Measurements from ENCODE around the gene BTNL3. TPM values are rescaled to one million over a fixed set of nuclear protein-coding genes. Genes with fewer than 3 reads are reported as not detected.

The BTNL3 gene
- total RNA-seq, 1 experiment from 2014 or later, result not detected

DNA sequence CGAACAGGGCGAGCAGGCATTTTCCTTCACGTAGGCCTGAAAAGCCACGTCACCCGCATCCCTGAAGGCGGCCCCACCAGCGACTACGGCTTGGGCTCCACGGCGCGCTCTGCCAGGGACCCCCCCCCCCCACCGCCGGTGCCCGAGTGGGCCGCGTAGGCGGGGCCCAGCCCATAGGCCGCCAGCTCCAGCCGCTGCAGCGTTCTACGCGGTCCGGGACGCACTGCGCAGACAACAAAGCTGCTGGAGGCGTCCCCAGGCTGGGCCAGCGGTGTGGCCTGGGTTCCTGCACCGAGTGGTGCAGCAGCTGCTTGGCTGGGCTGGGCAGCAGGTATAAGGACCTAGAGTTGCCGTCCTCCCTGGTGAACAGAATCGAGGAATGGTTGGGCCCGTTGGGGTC is 18.3 kb upstream of the BTNL3 start (continued):
- TF ChIP-seq, protein P1, sequence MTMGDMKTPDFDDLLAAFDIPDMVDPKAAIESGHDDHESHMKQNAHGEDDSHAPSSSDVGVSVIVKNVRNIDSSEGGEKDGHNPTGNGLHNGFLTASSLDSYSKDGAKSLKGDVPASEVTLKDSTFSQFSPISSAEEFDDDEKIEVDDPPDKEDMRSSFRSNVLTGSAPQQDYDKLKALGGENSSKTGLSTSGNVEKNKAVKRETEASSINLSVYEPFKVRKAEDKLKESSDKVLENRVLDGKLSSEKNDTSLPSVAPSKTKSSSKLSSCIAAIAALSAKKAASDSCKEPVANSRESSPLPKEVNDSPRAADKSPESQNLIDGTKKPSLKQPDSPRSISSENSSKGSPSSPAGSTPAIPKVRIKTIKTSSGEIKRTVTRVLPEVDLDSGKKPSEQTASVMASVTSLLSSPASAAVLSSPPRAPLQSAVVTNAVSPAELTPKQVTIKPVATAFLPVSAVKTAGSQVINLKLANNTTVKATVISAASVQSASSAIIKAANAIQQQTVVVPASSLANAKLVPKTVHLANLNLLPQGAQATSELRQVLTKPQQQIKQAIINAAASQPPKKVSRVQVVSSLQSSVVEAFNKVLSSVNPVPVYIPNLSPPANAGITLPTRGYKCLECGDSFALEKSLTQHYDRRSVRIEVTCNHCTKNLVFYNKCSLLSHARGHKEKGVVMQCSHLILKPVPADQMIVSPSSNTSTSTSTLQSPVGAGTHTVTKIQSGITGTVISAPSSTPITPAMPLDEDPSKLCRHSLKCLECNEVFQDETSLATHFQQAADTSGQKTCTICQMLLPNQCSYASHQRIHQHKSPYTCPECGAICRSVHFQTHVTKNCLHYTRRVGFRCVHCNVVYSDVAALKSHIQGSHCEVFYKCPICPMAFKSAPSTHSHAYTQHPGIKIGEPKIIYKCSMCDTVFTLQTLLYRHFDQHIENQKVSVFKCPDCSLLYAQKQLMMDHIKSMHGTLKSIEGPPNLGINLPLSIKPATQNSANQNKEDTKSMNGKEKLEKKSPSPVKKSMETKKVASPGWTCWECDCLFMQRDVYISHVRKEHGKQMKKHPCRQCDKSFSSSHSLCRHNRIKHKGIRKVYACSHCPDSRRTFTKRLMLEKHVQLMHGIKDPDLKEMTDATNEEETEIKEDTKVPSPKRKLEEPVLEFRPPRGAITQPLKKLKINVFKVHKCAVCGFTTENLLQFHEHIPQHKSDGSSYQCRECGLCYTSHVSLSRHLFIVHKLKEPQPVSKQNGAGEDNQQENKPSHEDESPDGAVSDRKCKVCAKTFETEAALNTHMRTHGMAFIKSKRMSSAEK (CRISPR knock-in tag; IDR thresholded peaks at IDR 0.05; ENCODE audit: borderline replicate concordance), result no peak
- TF ChIP-seq MYBL2 (CRISPR knock-in tag; IDR thresholded peaks at IDR 0.05), result no peak
- TF ChIP-seq, protein P2, sequence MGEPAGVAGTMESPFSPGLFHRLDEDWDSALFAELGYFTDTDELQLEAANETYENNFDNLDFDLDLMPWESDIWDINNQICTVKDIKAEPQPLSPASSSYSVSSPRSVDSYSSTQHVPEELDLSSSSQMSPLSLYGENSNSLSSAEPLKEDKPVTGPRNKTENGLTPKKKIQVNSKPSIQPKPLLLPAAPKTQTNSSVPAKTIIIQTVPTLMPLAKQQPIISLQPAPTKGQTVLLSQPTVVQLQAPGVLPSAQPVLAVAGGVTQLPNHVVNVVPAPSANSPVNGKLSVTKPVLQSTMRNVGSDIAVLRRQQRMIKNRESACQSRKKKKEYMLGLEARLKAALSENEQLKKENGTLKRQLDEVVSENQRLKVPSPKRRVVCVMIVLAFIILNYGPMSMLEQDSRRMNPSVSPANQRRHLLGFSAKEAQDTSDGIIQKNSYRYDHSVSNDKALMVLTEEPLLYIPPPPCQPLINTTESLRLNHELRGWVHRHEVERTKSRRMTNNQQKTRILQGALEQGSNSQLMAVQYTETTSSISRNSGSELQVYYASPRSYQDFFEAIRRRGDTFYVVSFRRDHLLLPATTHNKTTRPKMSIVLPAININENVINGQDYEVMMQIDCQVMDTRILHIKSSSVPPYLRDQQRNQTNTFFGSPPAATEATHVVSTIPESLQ (CRISPR knock-in tag; IDR thresholded peaks at IDR 0.05), result no peak
- TF ChIP-seq HMGA2 (CRISPR knock-in tag; IDR thresholded peaks at IDR 0.05), result no peak
- TF ChIP-seq GABPB1 (CRISPR knock-in tag; IDR thresholded peaks at IDR 0.05), result no peak
- TF ChIP-seq ZNF671 (CRISPR knock-in tag; IDR thresholded peaks at IDR 0.05), result no peak

GRCh38 chr5:180970875-180971274 is 17.8 kb upstream of the BTNL3 start:
- no peak overlapping the region for H3K4me3 Mint-ChIP-seq
- H3K27ac Mint-ChIP-seq, result no peak overlapping the region
- DNase-seq (ENCODE audit: low spot score), result no peak
- no peak for ATAC-seq
- no peaks in the 10 kb centered on the region for H3K4me1 Mint-ChIP-seq
- TF ChIP-seq ZNF232 (CRISPR knock-in tag; IDR thresholded peaks at IDR 0.05) (no peak), NR2C2 (CRISPR knock-in tag; IDR thresholded peaks at IDR 0.05) (no peak), NFYB (CRISPR knock-in tag; conservative IDR thresholded peaks at IDR 0.05; ENCODE audit: low read depth) (no peak), HMGXB4 (CRISPR knock-in tag; IDR thresholded peaks at IDR 0.05) (no peak), ZNF263 (CRISPR knock-in tag; IDR thresholded peaks at IDR 0.05; ENCODE audit: low read depth) (no peak), HMGA2 (CRISPR knock-in tag; IDR thresholded peaks at IDR 0.05) (no peak), ZNF425 (CRISPR knock-in tag; conservative IDR thresholded peaks at IDR 0.05) (no peak), NR1H2 (CRISPR knock-in tag; IDR thresholded peaks at IDR 0.05) (no peak)
- TF ChIP-seq, protein P3, sequence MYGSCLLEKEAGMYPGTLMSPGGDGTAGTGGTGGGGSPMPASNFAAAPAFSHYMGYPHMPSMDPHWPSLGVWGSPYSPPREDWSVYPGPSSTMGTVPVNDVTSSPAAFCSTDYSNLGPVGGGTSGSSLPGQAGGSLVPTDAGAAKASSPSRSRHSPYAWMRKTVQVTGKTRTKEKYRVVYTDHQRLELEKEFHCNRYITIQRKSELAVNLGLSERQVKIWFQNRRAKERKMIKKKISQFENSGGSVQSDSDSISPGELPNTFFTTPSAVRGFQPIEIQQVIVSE (CRISPR knock-in tag; IDR thresholded peaks at IDR 0.05; ENCODE audit: borderline replicate concordance), result no peak
- TF ChIP-seq, protein P4, sequence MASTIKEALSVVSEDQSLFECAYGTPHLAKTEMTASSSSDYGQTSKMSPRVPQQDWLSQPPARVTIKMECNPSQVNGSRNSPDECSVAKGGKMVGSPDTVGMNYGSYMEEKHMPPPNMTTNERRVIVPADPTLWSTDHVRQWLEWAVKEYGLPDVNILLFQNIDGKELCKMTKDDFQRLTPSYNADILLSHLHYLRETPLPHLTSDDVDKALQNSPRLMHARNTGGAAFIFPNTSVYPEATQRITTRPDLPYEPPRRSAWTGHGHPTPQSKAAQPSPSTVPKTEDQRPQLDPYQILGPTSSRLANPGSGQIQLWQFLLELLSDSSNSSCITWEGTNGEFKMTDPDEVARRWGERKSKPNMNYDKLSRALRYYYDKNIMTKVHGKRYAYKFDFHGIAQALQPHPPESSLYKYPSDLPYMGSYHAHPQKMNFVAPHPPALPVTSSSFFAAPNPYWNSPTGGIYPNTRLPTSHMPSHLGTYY (CRISPR knock-in tag; IDR thresholded peaks at IDR 0.05), result no peak
- TF ChIP-seq, protein P5, sequence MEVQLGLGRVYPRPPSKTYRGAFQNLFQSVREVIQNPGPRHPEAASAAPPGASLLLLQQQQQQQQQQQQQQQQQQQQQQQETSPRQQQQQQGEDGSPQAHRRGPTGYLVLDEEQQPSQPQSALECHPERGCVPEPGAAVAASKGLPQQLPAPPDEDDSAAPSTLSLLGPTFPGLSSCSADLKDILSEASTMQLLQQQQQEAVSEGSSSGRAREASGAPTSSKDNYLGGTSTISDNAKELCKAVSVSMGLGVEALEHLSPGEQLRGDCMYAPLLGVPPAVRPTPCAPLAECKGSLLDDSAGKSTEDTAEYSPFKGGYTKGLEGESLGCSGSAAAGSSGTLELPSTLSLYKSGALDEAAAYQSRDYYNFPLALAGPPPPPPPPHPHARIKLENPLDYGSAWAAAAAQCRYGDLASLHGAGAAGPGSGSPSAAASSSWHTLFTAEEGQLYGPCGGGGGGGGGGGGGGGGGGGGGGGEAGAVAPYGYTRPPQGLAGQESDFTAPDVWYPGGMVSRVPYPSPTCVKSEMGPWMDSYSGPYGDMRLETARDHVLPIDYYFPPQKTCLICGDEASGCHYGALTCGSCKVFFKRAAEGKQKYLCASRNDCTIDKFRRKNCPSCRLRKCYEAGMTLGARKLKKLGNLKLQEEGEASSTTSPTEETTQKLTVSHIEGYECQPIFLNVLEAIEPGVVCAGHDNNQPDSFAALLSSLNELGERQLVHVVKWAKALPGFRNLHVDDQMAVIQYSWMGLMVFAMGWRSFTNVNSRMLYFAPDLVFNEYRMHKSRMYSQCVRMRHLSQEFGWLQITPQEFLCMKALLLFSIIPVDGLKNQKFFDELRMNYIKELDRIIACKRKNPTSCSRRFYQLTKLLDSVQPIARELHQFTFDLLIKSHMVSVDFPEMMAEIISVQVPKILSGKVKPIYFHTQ (CRISPR knock-in tag; IDR thresholded peaks at IDR 0.05), result no peak
- POLR2A ChIA-PET, result no interaction called here
- peaks cover 64% of the 10 kb centered on the region for H3K9me3 Mint-ChIP-seq
- H3K27me3 Mint-ChIP-seq (ENCODE audit: low read depth), result peaks cover 6% of the 10 kb centered on the region
- CTCF ChIA-PET, result no interaction called here
- peaks cover 23% of the 10 kb centered on the region for H3K36me3 Mint-ChIP-seq

Measured in WTC11 (cell line).